HG03280 (cell line): ENCODE results near the gene IFFO2.
"Not testable (repeated sequence)": the region's sequence is repeated elsewhere in the genome, so short reads cannot be mapped to it uniquely, and the experiment has no call there.

ENCODE experiments used
- ATAC-seq: cut with Tn5 transposase; IDR thresholded peaks from one replicate; pipeline ENCODE4 v1.9.1; 2021; ENCODE audit warnings: mild to moderate bottlenecking, moderate library complexity; ENCODE audit not compliant: unreplicated experiment

IFFO2 gene

GRCh38 chr1:18878538-18879214 is 77.8 kb downstream of the IFFO2 start:
- no peak for ATAC-seq

- no peak for ATAC-seq
These were observed 79.2 kb downstream of the IFFO2 start for GRCh38 chr1:18877282-18877681.

GRCh38 chr1:18876210-18876609 is 80.3 kb downstream of the IFFO2 start:
- ATAC-seq, result no peak

GRCh38 chr1:18875796-18876128 is 80.7 kb downstream of the IFFO2 start:
- ATAC-seq, result no peak

- no peak for ATAC-seq
These were observed 81.2 kb downstream of the IFFO2 start for GRCh38 chr1:18875107-18875795.

- ATAC-seq, result no peak
These were observed 81.9 kb downstream of the IFFO2 start for GRCh38 chr1:18874600-18874999.

- ATAC-seq, result no peak
These were observed 82.4 kb downstream of the IFFO2 start for GRCh38 chr1:18874036-18874435.

- no peak for ATAC-seq
These were observed 84.3 kb downstream of the IFFO2 start for GRCh38 chr1:18872071-18872611.

GRCh38 chr1:18871401-18872070 is 84.9 kb downstream of the IFFO2 start:
- no peak for ATAC-seq

- no peak for ATAC-seq
These were observed 85.5 kb downstream of the IFFO2 start for GRCh38 chr1:18870957-18871356.

- not testable (repeated sequence) for ATAC-seq
These were observed 85.9 kb downstream of the IFFO2 start for GRCh38 chr1:18870595-18870865.

GRCh38 chr1:18869847-18870594 is 86.5 kb downstream of the IFFO2 start:
- no peak for ATAC-seq

- ATAC-seq, result no peak
These were observed 87.6 kb downstream of the IFFO2 start for GRCh38 chr1:18868801-18869424.

- ATAC-seq, result no peak
These were observed 88.1 kb downstream of the IFFO2 start for GRCh38 chr1:18868354-18868753.

GRCh38 chr1:18866846-18867245 is 89.6 kb downstream of the IFFO2 start:
- ATAC-seq, result no peak

- no peak for ATAC-seq
These were observed 90.2 kb downstream of the IFFO2 start for GRCh38 chr1:18866314-18866713.

GRCh38 chr1:18865176-18865575 is 91.3 kb downstream of the IFFO2 start:
- no peak for ATAC-seq

GRCh38 chr1:18861590-18861989 is 94.9 kb downstream of the IFFO2 start:
- no peak for ATAC-seq

GRCh38 chr1:18861082-18861481 is 95.4 kb downstream of the IFFO2 start:
- ATAC-seq, result no peak

GRCh38 chr1:18859560-18859959 is 96.9 kb downstream of the IFFO2 start, which contains the start of gene TAS1R2:
TAS1R2 (minus strand) TSS chr1:18859660; CDS start chr1:18859660, 0 bp downstream.
- no peak for ATAC-seq
